H1 (cell line): ENCODE measurements around the gene DNAJC27. TPM values are rescaled to one million over a fixed set of nuclear protein-coding genes. Genes with fewer than 3 reads are reported as not detected.
A peak's percentile ranks its signal among the peaks of the same experiment; 100 is the strongest.

Experiments
- CTCF ChIA-PET: fragments of 300-600 bp; sonication (Branson Sonifier 250); formaldehyde crosslinking; loops from one replicate; lab custom pipeline; 2021; ENCODE audit not compliant: partially characterized antibody; lab: Charles Lee
- POLR2A ChIA-PET: fragments of 300-600 bp; sonication (Branson Sonifier 250); formaldehyde crosslinking; loops from one replicate; lab custom pipeline; 2021; ENCODE audit warnings: inconsistent platforms; ENCODE audit not compliant: partially characterized antibody; lab: Charles Lee
- DNase-seq, 2 experiments: peaks; one replicate each; pipeline versions ENCODE4 v3.0.0 to v3.0.0-alpha.2; 2010 to 2022; ENCODE audit warnings: low spot score in 2 of 2, low read depth in 1 of 2, mixed read lengths in 1 of 2
- FAIRE-seq: peaks from 2 replicates; lab custom pipeline; 2011; peaks lifted over from hg19 to GRCh38; lab: Jason Lieb, UNC
- H2AFZ ChIP-seq: 2 replicates; pipeline ENCODE4 v1.8.1; 2012; ENCODE audit warnings: low read length, inconsistent platforms
- H2AK5ac ChIP-seq: 2 replicates; pipeline ENCODE4 v1.6.1; 2013; ENCODE audit warnings: low read depth, low read length
- H2BK120ac ChIP-seq: replicated peaks from 2 replicates; pipeline ENCODE3; 2013; ENCODE audit warnings: low read depth, low read length, inconsistent platforms
- H2BK12ac ChIP-seq: 2 replicates; pipeline ENCODE4 v1.6.1; 2013; ENCODE audit warnings: low read depth, low read length
- H2BK15ac ChIP-seq: 2 replicates; pipeline ENCODE4 v1.6.1; 2013; ENCODE audit warnings: low read length
- H2BK20ac ChIP-seq: 2 replicates; pipeline ENCODE4 v1.6.1; 2013; ENCODE audit warnings: low read length
- H2BK5ac ChIP-seq: 2 replicates; pipeline ENCODE4 v1.6.1; 2013; ENCODE audit warnings: low read depth, low read length
- H3K14ac ChIP-seq: 2 replicates; pipeline ENCODE4 v1.6.1; 2013; ENCODE audit warnings: inconsistent platforms; ENCODE audit not compliant: insufficient read length
- H3K18ac ChIP-seq: 2 replicates; pipeline ENCODE4 v1.6.1; 2013; ENCODE audit warnings: low read length; ENCODE audit errors: extremely low read depth
- H3K23ac ChIP-seq: 2 replicates; pipeline ENCODE4 v1.6.1; 2013; ENCODE audit warnings: inconsistent platforms; ENCODE audit not compliant: insufficient read length
- H3K23me2 ChIP-seq: 2 replicates; pipeline ENCODE4 v1.6.1; 2013; ENCODE audit warnings: low read depth, low read length
- H3K27ac ChIP-seq: 2 replicates; pipeline ENCODE4 v1.6.1; 2011; ENCODE audit warnings: low read depth, low read length, inconsistent platforms
- H3K27me3 ChIP-seq, 4 experiments: replicated peaks in 1 of 4; 1 replicate in 1 of 4; 2 replicates in 3 of 4; pipeline versions ENCODE4 v1.6.1 to v1.8.1; 2011 to 2013; ENCODE audit warnings: low read length in 3 of 4, mild to moderate bottlenecking in 3 of 4, inconsistent platforms in 2 of 4, mixed read lengths in 2 of 4, moderate library complexity in 1 of 4; ENCODE audit not compliant: control insufficient read depth in 3 of 4, insufficient read depth in 3 of 4; ENCODE audit errors: extremely low read depth in 1 of 4
- H3K36me3 ChIP-seq, 4 experiments: 2 replicates each; pipeline versions ENCODE4 v1.6.1 to v1.8.1; 2011 to 2013; ENCODE audit warnings: mild to moderate bottlenecking in 4 of 4, low read length in 3 of 4, moderate library complexity in 2 of 4, control low read depth in 1 of 4, inconsistent platforms in 1 of 4; ENCODE audit not compliant: insufficient read depth in 4 of 4, control insufficient read depth in 2 of 4
- H3K4ac ChIP-seq: replicated peaks from 2 replicates; pipeline ENCODE3; 2013; ENCODE audit warnings: low read length, low read depth, mixed read lengths, inconsistent platforms; ENCODE audit not compliant: insufficient read length
- H3K4me1 ChIP-seq, 4 experiments: replicated peaks in 1 of 4; 1 replicate in 1 of 4; 2 replicates in 3 of 4; pipeline versions ENCODE4 v1.6.1 to v1.8.1; 2011 to 2013; ENCODE audit warnings: low read length in 3 of 4, inconsistent platforms in 2 of 4, mixed read lengths in 1 of 4; ENCODE audit not compliant: insufficient read depth in 4 of 4, control insufficient read depth in 3 of 4
- H3K4me2 ChIP-seq, 2 experiments: 2 replicates each; pipeline versions ENCODE4 v1.6.1 to v1.8.1; 2011 to 2013; ENCODE audit warnings: low read depth in 2 of 2, low read length in 2 of 2, control low read depth in 1 of 2, inconsistent platforms in 1 of 2, mild to moderate bottlenecking in 1 of 2; ENCODE audit not compliant: insufficient read depth in 1 of 2
- H3K4me3 ChIP-seq, 4 experiments: fragments of 200-600, 300-600 bp in 1 of 4; sonication (generic), shearing (Covaris generic), sonication (Bioruptor Twin) in 1 of 4; 2 replicates each; pipeline versions ENCODE4 v1.5.1 to v1.8.1; 2011 to 2016; ENCODE audit warnings: low read length in 4 of 4, low read depth in 3 of 4, control low read depth in 2 of 4, inconsistent platforms in 2 of 4, mild to moderate bottlenecking in 2 of 4, mixed read lengths in 1 of 4, moderate library complexity in 1 of 4; ENCODE audit not compliant: insufficient read depth in 2 of 4; ENCODE audit errors: extremely low read depth in 1 of 4
- H3K56ac ChIP-seq: replicated peaks from 2 replicates; pipeline ENCODE3; 2013; ENCODE audit warnings: low read depth, mild to moderate bottlenecking, mixed read lengths, low read length, inconsistent platforms; ENCODE audit not compliant: insufficient read length
- H3K79me1 ChIP-seq: 2 replicates; pipeline ENCODE4 v1.6.1; 2013; ENCODE audit warnings: low read depth, low read length, control low read depth
- H3K79me2 ChIP-seq, 2 experiments: 2 replicates each; pipeline versions ENCODE4 v1.6.1 to v1.8.1; 2012 to 2013; ENCODE audit warnings: low read length in 2 of 2, mild to moderate bottlenecking in 2 of 2, inconsistent platforms in 1 of 2; ENCODE audit not compliant: insufficient read depth in 2 of 2, control insufficient read depth in 1 of 2
- H3K9ac ChIP-seq, 4 experiments: replicated peaks in 1 of 4; 1 replicate in 1 of 4; 2 replicates in 3 of 4; pipeline versions ENCODE4 v1.6.1 to v1.8.1; 2011 to 2013; ENCODE audit warnings: low read depth in 3 of 4, low read length in 3 of 4, control low read depth in 2 of 4, mild to moderate bottlenecking in 2 of 4, moderate library complexity in 2 of 4, inconsistent platforms in 1 of 4; ENCODE audit errors: extremely low read depth in 1 of 4
- H3K9me3 ChIP-seq, 2 experiments: 2 replicates each; pipeline versions ENCODE4 v1.6.1 to v1.8.1; 2012 to 2013; ENCODE audit warnings: mild to moderate bottlenecking in 2 of 2, moderate library complexity in 2 of 2, control low read depth in 1 of 2, inconsistent platforms in 1 of 2, low read depth in 1 of 2, low read length in 1 of 2, mixed read lengths in 1 of 2; ENCODE audit not compliant: insufficient read depth in 2 of 2
- H4K20me1 ChIP-seq, 2 experiments: replicated peaks in 1 of 2; 2 replicates each; pipeline versions ENCODE3 to v1.8.1; 2011 to 2013; ENCODE audit warnings: inconsistent platforms in 2 of 2, low read length in 2 of 2, mild to moderate bottlenecking in 1 of 2; ENCODE audit not compliant: insufficient read depth in 2 of 2, control insufficient read depth in 1 of 2
- H4K5ac ChIP-seq: 2 replicates; pipeline ENCODE4 v1.6.1; 2013; ENCODE audit warnings: low read length, low read depth, mixed read lengths, inconsistent platforms; ENCODE audit not compliant: insufficient read length
- H4K8ac ChIP-seq: 2 replicates; pipeline ENCODE4 v1.8.0; 2013; ENCODE audit warnings: mild to moderate bottlenecking, moderate library complexity, low read length, inconsistent platforms; ENCODE audit not compliant: insufficient read depth; ENCODE audit errors: extremely low read depth
- H4K91ac ChIP-seq: replicated peaks from 2 replicates; pipeline ENCODE3; 2013; ENCODE audit warnings: low read length, mixed read lengths, inconsistent platforms; ENCODE audit not compliant: insufficient read length
- BACH1 ChIP-seq: IDR thresholded peaks from 2 replicates; pipeline ENCODE4 v1.6.1; 2012; ENCODE audit warnings: low read length, improper control_type of control experiment
- CTBP2 ChIP-seq: IDR thresholded peaks from 2 replicates; pipeline ENCODE4 v1.7.0; 2011; ENCODE audit warnings: borderline replicate concordance, mild to moderate bottlenecking, moderate library complexity, mixed read lengths, low read length; ENCODE audit not compliant: insufficient read depth, insufficient read length
- MAX ChIP-seq: IDR thresholded peaks from 2 replicates; pipeline ENCODE4 v1.6.1; 2012; ENCODE audit warnings: inconsistent platforms
- TBP ChIP-seq: IDR thresholded peaks from 2 replicates; pipeline ENCODE4 v1.6.1; 2011; ENCODE audit warnings: low read depth, low read length, improper control_type of control experiment
- TEAD4 ChIP-seq: IDR thresholded peaks from 2 replicates; pipeline ENCODE4 v1.6.1; 2012; ENCODE audit warnings: low read depth, low read length, inconsistent platforms, mixed read lengths
- WGBS, 2 experiments: shearing (Covaris generic) in 1 of 2; methylation state at CpG; one replicate each; pipeline versions ENCODE4 v1.1.6 to v1.1.7; 2013 to 2015; ENCODE audit warnings: low lambda C conversion rate in 2 of 2, mixed read lengths in 2 of 2, inconsistent platforms in 1 of 2, low coverage in 1 of 2, missing lambda C conversion rate in 1 of 2; ENCODE audit not compliant: insufficient replicate concordance in 2 of 2, insufficient coverage in 1 of 2, insufficient read length in 1 of 2; ENCODE audit errors: extremely low coverage in 1 of 2, missing lambda C conversion rate in 1 of 2; 5-methylcytosine and 5-hydroxymethylcytosine counted together
- polyA plus RNA-seq, 7 experiments: library from polyadenylated mRNA; depleted of rRNA in 3 of 7; stranded (reverse) in 5 of 7; unstranded in 2 of 7; fragments of >200 nt in 5 of 7; fragments of 200-250 nt in 2 of 7; gene quantifications; 1 replicate in 5 of 7; 2 replicates in 1 of 7; 4 replicates in 1 of 7; pipeline versions ENCODE4 v1.2.1 to v1.2.3, GENCODE V29; 2011 to 2013; ENCODE audit warnings: missing spikeins in 2 of 7, mixed read lengths in 2 of 7
- total RNA-seq: library from RNA; stranded (reverse); fragmentation: NEBNext Ultra II Directional; extraction: Animal tissue kit (Norgen Biotek cat#: 25700); gene quantifications from 2 replicates; pipeline ENCODE4 v1.2.1, GENCODE V29; 2021
- TF ChIP-seq, protein P1 (sequence below): IDR thresholded peaks from 2 replicates; pipeline ENCODE4 v1.6.1; 2012; ENCODE audit warnings: inconsistent platforms

DNAJC27 gene
- total and polyA plus RNA-seq, 2 of the 8 experiments (the other 6 are each of a cell fraction or from before 2014, with no cell fraction given) = 1.4 to 4.5 TPM

GRCh38 chr2:24926602-24927252, 45.0 kb downstream of the DNAJC27 start:
- 0 out of 2 replicates have a peak, but pooled peaks have one; percentile 29 for TF ChIP-seq BACH1
- no peak for TF ChIP-seq CTBP2
- peak; percentile 56 for TF ChIP-seq MAX
- peak; percentile 32; the same call in 1 of the 2 replicates for TF ChIP-seq TBP
- no peak for TF ChIP-seq TEAD4
- TF ChIP-seq, protein P1, sequence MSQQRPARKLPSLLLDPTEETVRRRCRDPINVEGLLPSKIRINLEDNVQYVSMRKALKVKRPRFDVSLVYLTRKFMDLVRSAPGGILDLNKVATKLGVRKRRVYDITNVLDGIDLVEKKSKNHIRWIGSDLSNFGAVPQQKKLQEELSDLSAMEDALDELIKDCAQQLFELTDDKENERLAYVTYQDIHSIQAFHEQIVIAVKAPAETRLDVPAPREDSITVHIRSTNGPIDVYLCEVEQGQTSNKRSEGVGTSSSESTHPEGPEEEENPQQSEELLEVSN = peak; percentile 40; the same call in 1 of the 2 replicates
- TF ChIP-seq, all 59 proteins: peak for 4
- H2AFZ ChIP-seq = peak overlapping the region; percentile 86
- no peak overlapping the region for H3K56ac ChIP-seq
- no peaks in the 10 kb centered on the region; a peak in 1 of 8 replicates for H3K36me3 ChIP-seq
- peak overlapping the region; percentile 12; the same call in 1 of the 2 replicates for H2BK5ac ChIP-seq
- CTCF ChIA-PET = interaction anchor here (0.6 to 0.8 kb wide), 2 partner anchors 8 to 39 kb away, joined by 3 read pairs; no protein-coding TSS in a partner anchor
- FAIRE-seq (no peak), DNase-seq (peak in 1 of 2 experiments; percentile 56)
- 67% methylated on average over 33 of the region's 33 CpGs; no CpG with 5 or more reads in 1 of the 2 experiments for WGBS, 2 experiments
- no peak overlapping the region for H3K4ac ChIP-seq
- peak overlapping the region in 1 of 4 experiments; percentile 17; a peak in 1 of 8 replicates for H3K4me3 ChIP-seq
- peak overlapping the region; percentile 35 for H4K91ac ChIP-seq
- peak overlapping the region; percentile 28; the same call in 1 of the 2 replicates for H2BK20ac ChIP-seq
- no peak overlapping the region for H3K23ac ChIP-seq
- peak overlapping the region; percentile 6 to 25; a peak in 2 of 4 replicates for H3K4me2 ChIP-seq
- H2BK12ac ChIP-seq = peak overlapping the region; percentile 89
- H4K5ac ChIP-seq = no peak overlapping the region
- H3K27ac ChIP-seq = no peak overlapping the region
- peaks cover 9% of the 10 kb centered on the region for H3K23me2 ChIP-seq
- H3K27me3 ChIP-seq = peaks cover 0 to 3% (median 0%) of the 10 kb centered on the region in 4 experiments; a peak in 4 of 7 replicates
- peaks cover 0 to 10% (median 3%) of the 10 kb centered on the region in 4 experiments; a peak in 4 of 7 replicates for H3K4me1 ChIP-seq
- peaks cover 0 to 4% of the 10 kb centered on the region in 2 experiments; a peak in 1 of 4 replicates for H3K79me2 ChIP-seq
- H2BK120ac ChIP-seq = no peak overlapping the region
- peak overlapping the region; percentile 55; the same call in 1 of the 2 replicates for H2BK15ac ChIP-seq
- no peaks in the 10 kb centered on the region for H4K20me1 ChIP-seq
- peaks cover 3% of the 10 kb centered on the region for H3K79me1 ChIP-seq
- H4K8ac ChIP-seq = peak overlapping the region; percentile 75
- H3K18ac ChIP-seq = peak overlapping the region; percentile 51; the same call in 1 of the 2 replicates
- POLR2A ChIA-PET = interaction anchor here (1.0 to 1.2 kb wide), 2 partner anchors 8 to 98 kb away, joined by 3 read pairs; no protein-coding TSS in a partner anchor
- peak overlapping the region in 2 of 4 experiments; percentile 13 to 17; a peak in 2 of 7 replicates for H3K9ac ChIP-seq
- H2AK5ac ChIP-seq = no peak overlapping the region
- no peaks in the 10 kb centered on the region for H3K9me3 ChIP-seq
- no peak overlapping the region for H3K14ac ChIP-seq
